Measurements from ENCODE around the gene EDEM3. TPM values are rescaled to one million over a fixed set of nuclear protein-coding genes. Genes with fewer than 3 reads are reported as not detected.
"Not testable (repeated sequence)": the region's sequence is repeated elsewhere in the genome, so short reads cannot be mapped to it uniquely, and the experiment has no call there.

Gene EDEM3
- total and polyA plus RNA-seq, 2 experiments from 2014 or later, result 20.8 to 41.4 TPM

DNA sequence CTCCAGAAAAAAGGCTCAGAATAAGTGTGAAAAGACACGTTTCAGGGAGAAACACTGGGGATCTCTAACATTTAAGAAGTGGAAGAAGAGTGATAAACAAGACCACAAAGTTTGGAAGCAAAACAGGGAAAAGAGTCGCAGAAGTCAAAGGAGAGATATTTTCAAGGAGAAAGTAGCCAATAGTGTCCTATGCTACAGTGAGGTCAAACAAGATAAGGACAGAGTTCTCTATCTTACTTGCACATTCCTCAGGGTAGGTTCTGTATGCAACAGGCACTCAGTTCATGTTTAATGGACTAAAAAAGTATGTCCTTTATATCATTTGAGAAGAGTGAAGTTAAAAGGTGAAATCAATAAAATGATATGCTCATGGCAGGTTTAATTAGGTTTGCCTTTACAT lies 13.8 kb upstream of the EDEM3 start:
- in situ Hi-C loops (cut with MboI), result no loop called here

DNA sequence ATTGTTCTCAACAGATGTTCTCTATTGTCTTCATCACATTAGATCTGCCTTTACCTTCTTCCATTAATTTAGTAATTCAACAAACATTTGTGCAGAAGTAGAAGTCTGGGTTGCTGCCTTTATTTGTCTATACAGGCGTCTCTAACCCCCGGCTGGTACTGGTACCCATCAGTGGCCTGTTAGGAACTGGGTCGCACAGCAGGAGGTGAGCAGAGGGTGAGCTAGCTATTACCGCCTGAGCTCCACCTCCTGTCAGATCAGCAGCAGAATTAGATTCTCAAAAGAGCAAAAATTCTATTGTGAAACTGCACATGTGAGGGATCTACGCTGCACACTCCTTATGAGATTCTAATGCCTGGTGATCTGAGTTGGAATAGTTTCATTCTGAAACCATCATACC lies 12.9 kb upstream of the EDEM3 start:
- H3K4me2 ChIP-seq (ENCODE audit: unreplicated experiment), result no peak overlapping the region
- H3F3A ChIP-seq (ENCODE audit: insufficient read depth), result no peaks in the 10 kb centered on the region
- H4K20me1 ChIP-seq (ENCODE audit: insufficient read depth), result no peaks in the 10 kb centered on the region
- H3K27ac ChIP-seq, result no peak overlapping the region
- H3K9ac ChIP-seq, result no peak overlapping the region
- H3K79me2 ChIP-seq (ENCODE audit: insufficient read depth), result no peaks in the 10 kb centered on the region
- in situ Hi-C loops (cut with MboI), result no loop called here
- no peaks in the 10 kb centered on the region for H3K4me1 ChIP-seq (ENCODE audit: insufficient read depth)
- no peak for DNase-seq
- H3K4me3 ChIP-seq, result no peak overlapping the region
- no peaks in the 10 kb centered on the region for H3K9me3 ChIP-seq (ENCODE audit: low read depth)
- 71 to 74% methylated on average over 5 of the region's 5 CpGs for WGBS, 2 experiments (ENCODE audit: low coverage in 1 of 2, low lambda C conversion rate in 2 of 2, missing lambda C conversion rate in 2 of 2)
- no peak overlapping the region for H2AFZ ChIP-seq
- H3K9me2 ChIP-seq (ENCODE audit: insufficient read depth), result no peaks in the 10 kb centered on the region
- H3K36me3 ChIP-seq (ENCODE audit: low read depth), result no peaks in the 10 kb centered on the region
- TF ChIP-seq EZH2 (IDR thresholded peaks at IDR 0.05; ENCODE audit: insufficient read depth, poor library complexity, severe bottlenecking) (no peak), EZH2phosphoT487 (IDR thresholded peaks at IDR 0.05; ENCODE audit: insufficient read depth, low read depth) (no peak)
- H3K27me3 ChIP-seq (replicated peaks; ENCODE audit: insufficient read depth), result no peaks in the 10 kb centered on the region

More for the DNA sequence above, 13.8 kb upstream of the EDEM3 start:
- H2AFZ ChIP-seq, result no peak overlapping the region
- 64 to 73% methylated on average over 2 of the region's 2 CpGs for WGBS, 2 experiments (ENCODE audit: low coverage in 1 of 2, low lambda C conversion rate in 2 of 2, missing lambda C conversion rate in 2 of 2)
- no peaks in the 10 kb centered on the region for H3K36me3 ChIP-seq (ENCODE audit: low read depth)
- no peaks in the 10 kb centered on the region for H3K9me3 ChIP-seq (ENCODE audit: low read depth)
- H3F3A ChIP-seq (ENCODE audit: insufficient read depth), result no peaks in the 10 kb centered on the region
- H3K79me2 ChIP-seq (ENCODE audit: insufficient read depth), result no peaks in the 10 kb centered on the region
- TF ChIP-seq EZH2 (IDR thresholded peaks at IDR 0.05; ENCODE audit: insufficient read depth, poor library complexity, severe bottlenecking) (no peak), EZH2phosphoT487 (IDR thresholded peaks at IDR 0.05; ENCODE audit: insufficient read depth, low read depth) (no peak)
- DNase-seq, result no peak
- no peak overlapping the region for H3K9ac ChIP-seq
- H3K27ac ChIP-seq, result no peak overlapping the region
- no peaks in the 10 kb centered on the region for H4K20me1 ChIP-seq (ENCODE audit: insufficient read depth)
- no peak overlapping the region for H3K4me2 ChIP-seq (ENCODE audit: unreplicated experiment)
- H3K27me3 ChIP-seq (replicated peaks; ENCODE audit: insufficient read depth), result no peaks in the 10 kb centered on the region
- no peak overlapping the region for H3K4me3 ChIP-seq
- no peaks in the 10 kb centered on the region for H3K9me2 ChIP-seq (ENCODE audit: insufficient read depth)
- H3K4me1 ChIP-seq (ENCODE audit: insufficient read depth), result no peaks in the 10 kb centered on the region

DNA sequence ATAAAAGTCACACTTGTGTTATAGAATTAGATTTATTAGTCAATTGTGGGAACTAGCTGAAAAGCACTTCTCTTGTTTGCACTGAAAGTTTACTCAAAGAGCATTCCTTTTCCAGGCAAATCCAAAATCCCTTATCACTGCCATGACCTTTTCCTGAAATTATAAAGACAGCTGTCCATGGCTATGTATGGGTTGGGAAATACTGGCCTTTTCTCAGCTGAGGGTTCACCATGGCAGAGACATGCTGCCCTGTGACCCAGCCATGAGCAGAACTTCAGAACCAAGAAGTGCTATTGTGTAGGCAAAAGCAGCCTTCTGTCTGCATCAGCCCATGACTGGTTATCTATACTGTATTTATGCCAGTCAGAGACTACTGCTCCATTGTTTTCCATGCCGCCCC lies 9.8 kb upstream of the EDEM3 start:
- 97 to 100% methylated on average over 1 of the region's 1 CpG for WGBS, 2 experiments (ENCODE audit: low coverage in 1 of 2, low lambda C conversion rate in 2 of 2, missing lambda C conversion rate in 2 of 2)
- Histone ChIP-seq H3K9ac (no peak overlapping the region), H3K9me2 (ENCODE audit: insufficient read depth) (no peaks in the 10 kb centered on the region), H3K9me3 (ENCODE audit: low read depth) (no peaks in the 10 kb centered on the region), H4K20me1 (ENCODE audit: insufficient read depth) (no peaks in the 10 kb centered on the region), H3K36me3 (ENCODE audit: low read depth) (no peaks in the 10 kb centered on the region), H3K4me1 (ENCODE audit: insufficient read depth) (no peaks in the 10 kb centered on the region), H3K4me3 (no peak overlapping the region), H3F3A (ENCODE audit: insufficient read depth) (no peaks in the 10 kb centered on the region), H3K4me2 (ENCODE audit: unreplicated experiment) (no peak overlapping the region), H3K79me2 (ENCODE audit: insufficient read depth) (no peaks in the 10 kb centered on the region), H3K27ac (no peak overlapping the region), H3K27me3 (replicated peaks; ENCODE audit: insufficient read depth) (no peaks in the 10 kb centered on the region), H2AFZ (no peak overlapping the region)
- no peak for DNase-seq
- TF ChIP-seq EZH2 (IDR thresholded peaks at IDR 0.05; ENCODE audit: insufficient read depth, poor library complexity, severe bottlenecking) (no peak), EZH2phosphoT487 (IDR thresholded peaks at IDR 0.05; ENCODE audit: insufficient read depth, low read depth) (no peak)
- in situ Hi-C loops (cut with MboI), result no loop called here

DNA sequence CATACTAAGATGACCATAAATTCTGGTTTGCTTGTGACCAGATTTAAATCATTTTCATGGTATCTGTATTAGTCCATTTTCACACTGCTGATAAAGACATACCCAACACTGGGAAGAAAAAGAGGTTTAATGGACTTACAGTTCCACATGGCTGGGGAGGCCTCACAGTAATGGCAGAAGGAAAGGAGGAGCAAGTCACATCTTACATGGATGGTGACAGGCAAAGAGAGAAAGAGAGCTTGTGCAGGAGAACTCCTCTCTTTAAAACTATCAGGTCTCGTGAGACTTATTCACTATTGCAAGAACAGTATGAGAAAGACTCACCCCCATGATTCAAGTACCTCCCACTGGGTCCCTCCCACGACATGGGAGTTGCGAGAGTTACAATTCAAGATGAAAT lies 8.9 kb upstream of the EDEM3 start:
- not testable (repeated sequence) for H4K20me1 ChIP-seq (ENCODE audit: insufficient read depth)

DNA sequence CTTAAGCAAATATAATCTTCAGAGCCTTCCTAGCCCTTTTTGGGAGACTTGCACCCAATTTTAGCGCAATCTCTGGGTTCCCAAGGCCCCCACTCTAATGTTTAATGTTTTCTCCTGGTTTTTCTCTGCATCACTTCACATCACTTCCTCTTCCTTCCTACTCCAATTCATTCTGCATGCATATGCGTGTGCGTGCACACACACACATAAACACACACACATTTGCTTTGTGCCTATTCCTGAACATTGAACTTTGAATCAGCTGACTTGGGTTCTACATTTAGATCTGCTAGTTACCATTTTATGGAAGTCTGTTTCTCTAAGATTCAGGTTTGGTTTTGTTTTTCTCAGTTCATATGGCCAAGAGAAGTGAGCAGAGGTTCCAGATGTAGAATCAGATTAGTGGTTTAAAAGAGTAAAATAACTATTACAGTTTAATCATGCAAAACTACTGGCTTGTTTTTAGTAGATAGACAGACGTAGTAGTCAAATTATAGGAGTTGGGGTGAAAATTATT lies 7.4 kb upstream of the EDEM3 start:
- no peak for DNase-seq
- no peaks in the 10 kb centered on the region for H3K4me1 ChIP-seq (ENCODE audit: insufficient read depth)
- H2AFZ ChIP-seq, result no peak overlapping the region
- in situ Hi-C loops (cut with MboI), result no loop called here
- TF ChIP-seq EZH2 (IDR thresholded peaks at IDR 0.05; ENCODE audit: insufficient read depth, poor library complexity, severe bottlenecking) (no peak), EZH2phosphoT487 (IDR thresholded peaks at IDR 0.05; ENCODE audit: insufficient read depth, low read depth) (no peak)
- H3K9me2 ChIP-seq (ENCODE audit: insufficient read depth), result no peaks in the 10 kb centered on the region
- no peaks in the 10 kb centered on the region for H4K20me1 ChIP-seq (ENCODE audit: insufficient read depth)
- H3K4me3 ChIP-seq, result no peak overlapping the region
- H3K4me2 ChIP-seq (ENCODE audit: unreplicated experiment), result no peak overlapping the region
- H3F3A ChIP-seq (ENCODE audit: insufficient read depth), result no peaks in the 10 kb centered on the region
- H3K9me3 ChIP-seq (ENCODE audit: low read depth), result no peaks in the 10 kb centered on the region
- no peak overlapping the region for H3K27ac ChIP-seq
- 84 to 92% methylated on average over 4 of the region's 4 CpGs for WGBS, 2 experiments (ENCODE audit: low coverage in 1 of 2, low lambda C conversion rate in 2 of 2, missing lambda C conversion rate in 2 of 2)
- no peaks in the 10 kb centered on the region for H3K36me3 ChIP-seq (ENCODE audit: low read depth)
- no peaks in the 10 kb centered on the region for H3K79me2 ChIP-seq (ENCODE audit: insufficient read depth)
- no peaks in the 10 kb centered on the region for H3K27me3 ChIP-seq (replicated peaks; ENCODE audit: insufficient read depth)
- no peak overlapping the region for H3K9ac ChIP-seq

More for the DNA sequence above, 8.9 kb upstream of the EDEM3 start:
- H3K9me3 ChIP-seq (ENCODE audit: low read depth); H3K4me3 ChIP-seq; DNase-seq; H3K79me2 ChIP-seq (ENCODE audit: insufficient read depth); H3K4me1 ChIP-seq (ENCODE audit: insufficient read depth); in situ Hi-C loops (cut with MboI); H3K9me2 ChIP-seq (ENCODE audit: insufficient read depth); H2AFZ ChIP-seq; H3K27me3 ChIP-seq (replicated peaks; ENCODE audit: insufficient read depth); H3K4me2 ChIP-seq (ENCODE audit: unreplicated experiment); H3K36me3 ChIP-seq (ENCODE audit: low read depth); H3K9ac ChIP-seq; H3F3A ChIP-seq (ENCODE audit: insufficient read depth); H3K27ac ChIP-seq: not testable (repeated sequence)
- 94 to 98% methylated on average over 3 of the region's 3 CpGs for WGBS, 2 experiments (ENCODE audit: low coverage in 1 of 2, low lambda C conversion rate in 2 of 2, missing lambda C conversion rate in 2 of 2)
